K562 (cell line): ENCODE results near the gene RIPK4. TPM values are rescaled to one million over a fixed set of nuclear protein-coding genes. Genes with fewer than 3 reads are reported as not detected.

Experiments used
- ARNT ChIP-seq, 2 experiments: fragments of 450-650 bp; IDR thresholded peaks; 2 replicates each; pipeline ENCODE4 v1.6.1; 2016; ENCODE audit warnings: mild to moderate bottlenecking in 1 of 2
- BDP1 ChIP-seq: IDR thresholded peaks from 3 replicates; pipeline ENCODE4 v1.6.1; 2011; ENCODE audit not compliant: insufficient read length, insufficient read depth
- CXXC5 ChIP-seq: fragments of 250-450 bp; sonication (Bioruptor Pico); IDR thresholded peaks from 2 replicates; pipeline ENCODE4 v1.8.0; 2022; ENCODE audit warnings: inconsistent platforms, mild to moderate bottlenecking, moderate library complexity
- FOSL1 ChIP-seq: fragments of 200-800 bp; sonication (Bioruptor generic); conservative IDR thresholded peaks from 2 replicates; pipeline ENCODE4 v1.6.1; 2016; ENCODE audit warnings: missing genetic modification characterization, missing compliant biosample characterization
- KAT8 ChIP-seq: fragments of 450-650 bp; IDR thresholded peaks from 2 replicates; pipeline ENCODE4 v1.6.1; 2016; ENCODE audit warnings: low read depth, mild to moderate bottlenecking
- SMARCA4 ChIP-seq: fragments of 450-650 bp; IDR thresholded peaks from 2 replicates; pipeline ENCODE4 v1.6.1; 2016
- SRSF7 ChIP-seq: fragments of 200-400 bp; formaldehyde crosslinking; optimal IDR thresholded peaks from 2 replicates; pipeline ENCODE3; 2017; ENCODE audit warnings: mild to moderate bottlenecking, low read depth, low read length
- ZKSCAN1 ChIP-seq: fragments of 150-350 bp; IDR thresholded peaks from 2 replicates; pipeline ENCODE4 v1.6.1; 2016; ENCODE audit warnings: low read depth, low read length
- ZNF239 ChIP-seq: fragments of 250-450 bp; sonication (Bioruptor Pico); IDR thresholded peaks from 2 replicates; pipeline ENCODE4 v1.4.0; 2020; ENCODE audit warnings: mild to moderate bottlenecking
- polyA plus RNA-seq, 8 experiments: library from polyadenylated mRNA; depleted of rRNA in 4 of 8; stranded (reverse) in 5 of 8; unstranded in 3 of 8; fragments of >200 nt; fragmentation: Nextera tagmentation in 2 of 8; fragmentation: Illumina TruSeq in 1 of 8; extraction: Ambion mirVana in 2 of 8; extraction: Trizol in 1 of 8; gene quantifications; 2 replicates each; pipeline versions ENCODE4 v1.2.1 to v1.2.3, GENCODE V29; 2011 to 2014; ENCODE audit warnings: inconsistent platforms in 1 of 8, missing spikeins in 1 of 8
- total RNA-seq, 7 experiments: library from RNA; depleted of rRNA in 6 of 7; stranded (reverse); fragments of >200 nt in 6 of 7; fragmentation: Illumina TruSeq in 2 of 7; extraction: Trizol in 2 of 7; gene quantifications; 2 replicates each; pipeline versions ENCODE4 v1.2.1 to v1.2.3, GENCODE V29; 2011 to 2021; ENCODE audit warnings: low replicate concordance in 1 of 7
- TF ChIP-seq, protein P1 (sequence below): sonication (generic); formaldehyde crosslinking; IDR thresholded peaks from 2 replicates; pipeline ENCODE4 v1.8.0; 2022; ENCODE audit warnings: missing genetic modification reagents, mild to moderate bottlenecking, borderline replicate concordance
- TF ChIP-seq, protein P2 (sequence below), 3 experiments: fragments of 200-800 bp in 1 of 3; sonication (Bioruptor generic) in 1 of 3; sonication (generic) in 1 of 3; formaldehyde crosslinking in 1 of 3; IDR thresholded peaks; 2 replicates each; pipeline versions ENCODE4 v1.6.1 to v1.8.0; 2016 to 2022; ENCODE audit warnings: mild to moderate bottlenecking in 2 of 3, missing compliant biosample characterization in 2 of 3, missing genetic modification characterization in 2 of 3, missing genetic modification reagents in 1 of 3
- TF ChIP-seq, protein P3 (sequence below): fragments of 450-650 bp; IDR thresholded peaks from 2 replicates; pipeline ENCODE4 v1.6.1; 2016
- TF ChIP-seq, protein P4 (sequence below): sonication (generic); formaldehyde crosslinking; IDR thresholded peaks from 2 replicates; pipeline ENCODE4 v1.8.1; 2022; ENCODE audit warnings: missing genetic modification reagents
- TF ChIP-seq, protein P5 (sequence below): fragments of 250-450 bp; sonication (Bioruptor Pico); IDR thresholded peaks from 2 replicates; pipeline ENCODE4 v1.9.0; 2021; ENCODE audit warnings: mild to moderate bottlenecking, inconsistent platforms
- TF ChIP-seq, protein P6 (sequence below): fragments of 250-450 bp; sonication (Bioruptor Pico); IDR thresholded peaks from 2 replicates; pipeline ENCODE4 v1.5.0; 2022; ENCODE audit warnings: mild to moderate bottlenecking

Gene RIPK4
- total and polyA plus RNA-seq, 9 of the 15 experiments (the other 6 are each of a cell fraction or from before 2014, with no cell fraction given), result not detected

DNA sequence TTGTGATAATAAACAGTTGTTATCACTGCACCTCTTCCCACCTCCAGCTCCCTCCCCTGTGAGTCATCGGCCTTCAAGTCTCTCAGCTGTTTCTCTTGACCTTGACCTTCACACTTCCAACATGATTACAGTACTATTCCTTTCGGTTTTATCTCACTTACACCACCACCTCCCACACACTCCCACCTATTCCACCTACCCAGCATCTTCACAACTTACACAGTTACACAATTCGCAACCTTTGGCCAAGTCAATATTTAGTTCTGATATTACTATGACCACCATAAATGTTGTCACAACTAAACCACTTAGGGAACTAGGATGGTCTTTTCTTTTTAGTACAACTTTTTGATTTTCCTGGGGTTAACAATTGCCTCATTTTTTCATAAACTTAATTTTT lies 60.2 kb downstream of the RIPK4 start (continued):
- TF ChIP-seq, protein P1, sequence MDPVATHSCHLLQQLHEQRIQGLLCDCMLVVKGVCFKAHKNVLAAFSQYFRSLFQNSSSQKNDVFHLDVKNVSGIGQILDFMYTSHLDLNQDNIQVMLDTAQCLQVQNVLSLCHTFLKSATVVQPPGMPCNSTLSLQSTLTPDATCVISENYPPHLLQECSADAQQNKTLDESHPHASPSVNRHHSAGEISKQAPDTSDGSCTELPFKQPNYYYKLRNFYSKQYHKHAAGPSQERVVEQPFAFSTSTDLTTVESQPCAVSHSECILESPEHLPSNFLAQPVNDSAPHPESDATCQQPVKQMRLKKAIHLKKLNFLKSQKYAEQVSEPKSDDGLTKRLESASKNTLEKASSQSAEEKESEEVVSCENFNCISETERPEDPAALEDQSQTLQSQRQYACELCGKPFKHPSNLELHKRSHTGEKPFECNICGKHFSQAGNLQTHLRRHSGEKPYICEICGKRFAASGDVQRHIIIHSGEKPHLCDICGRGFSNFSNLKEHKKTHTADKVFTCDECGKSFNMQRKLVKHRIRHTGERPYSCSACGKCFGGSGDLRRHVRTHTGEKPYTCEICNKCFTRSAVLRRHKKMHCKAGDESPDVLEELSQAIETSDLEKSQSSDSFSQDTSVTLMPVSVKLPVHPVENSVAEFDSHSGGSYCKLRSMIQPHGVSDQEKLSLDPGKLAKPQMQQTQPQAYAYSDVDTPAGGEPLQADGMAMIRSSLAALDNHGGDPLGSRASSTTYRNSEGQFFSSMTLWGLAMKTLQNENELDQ (CRISPR knock-in tag), result no peak
- TF ChIP-seq ARNT (IDR thresholded peaks at IDR 0.05) (no peak), SMARCA4 (peak; percentile 68), ZNF239 (CRISPR knock-in tag) (no peak), SRSF7 (no peak), FOSL1 (peak; percentile 87), BDP1 (no peak), KAT8 (no peak), ZKSCAN1 (no peak), CXXC5 (CRISPR knock-in tag) (no peak)
- TF ChIP-seq, protein P2, sequence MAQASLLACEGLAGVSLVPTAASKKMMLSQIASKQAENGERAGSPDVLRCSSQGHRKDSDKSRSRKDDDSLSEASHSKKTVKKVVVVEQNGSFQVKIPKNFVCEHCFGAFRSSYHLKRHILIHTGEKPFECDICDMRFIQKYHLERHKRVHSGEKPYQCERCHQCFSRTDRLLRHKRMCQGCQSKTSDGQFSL (CRISPR knock-in tag; IDR thresholded peaks at IDR 0.05), result no peak
- TF ChIP-seq, protein P2 (tag; IDR thresholded peaks at IDR 0.05), result no peak
- TF ChIP-seq, protein P3, sequence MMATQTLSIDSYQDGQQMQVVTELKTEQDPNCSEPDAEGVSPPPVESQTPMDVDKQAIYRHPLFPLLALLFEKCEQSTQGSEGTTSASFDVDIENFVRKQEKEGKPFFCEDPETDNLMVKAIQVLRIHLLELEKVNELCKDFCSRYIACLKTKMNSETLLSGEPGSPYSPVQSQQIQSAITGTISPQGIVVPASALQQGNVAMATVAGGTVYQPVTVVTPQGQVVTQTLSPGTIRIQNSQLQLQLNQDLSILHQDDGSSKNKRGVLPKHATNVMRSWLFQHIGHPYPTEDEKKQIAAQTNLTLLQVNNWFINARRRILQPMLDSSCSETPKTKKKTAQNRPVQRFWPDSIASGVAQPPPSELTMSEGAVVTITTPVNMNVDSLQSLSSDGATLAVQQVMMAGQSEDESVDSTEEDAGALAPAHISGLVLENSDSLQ, result no peak
- TF ChIP-seq, protein P4, sequence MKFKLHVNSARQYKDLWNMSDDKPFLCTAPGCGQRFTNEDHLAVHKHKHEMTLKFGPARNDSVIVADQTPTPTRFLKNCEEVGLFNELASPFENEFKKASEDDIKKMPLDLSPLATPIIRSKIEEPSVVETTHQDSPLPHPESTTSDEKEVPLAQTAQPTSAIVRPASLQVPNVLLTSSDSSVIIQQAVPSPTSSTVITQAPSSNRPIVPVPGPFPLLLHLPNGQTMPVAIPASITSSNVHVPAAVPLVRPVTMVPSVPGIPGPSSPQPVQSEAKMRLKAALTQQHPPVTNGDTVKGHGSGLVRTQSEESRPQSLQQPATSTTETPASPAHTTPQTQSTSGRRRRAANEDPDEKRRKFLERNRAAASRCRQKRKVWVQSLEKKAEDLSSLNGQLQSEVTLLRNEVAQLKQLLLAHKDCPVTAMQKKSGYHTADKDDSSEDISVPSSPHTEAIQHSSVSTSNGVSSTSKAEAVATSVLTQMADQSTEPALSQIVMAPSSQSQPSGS (CRISPR knock-in tag), result no peak
- TF ChIP-seq, protein P5, sequence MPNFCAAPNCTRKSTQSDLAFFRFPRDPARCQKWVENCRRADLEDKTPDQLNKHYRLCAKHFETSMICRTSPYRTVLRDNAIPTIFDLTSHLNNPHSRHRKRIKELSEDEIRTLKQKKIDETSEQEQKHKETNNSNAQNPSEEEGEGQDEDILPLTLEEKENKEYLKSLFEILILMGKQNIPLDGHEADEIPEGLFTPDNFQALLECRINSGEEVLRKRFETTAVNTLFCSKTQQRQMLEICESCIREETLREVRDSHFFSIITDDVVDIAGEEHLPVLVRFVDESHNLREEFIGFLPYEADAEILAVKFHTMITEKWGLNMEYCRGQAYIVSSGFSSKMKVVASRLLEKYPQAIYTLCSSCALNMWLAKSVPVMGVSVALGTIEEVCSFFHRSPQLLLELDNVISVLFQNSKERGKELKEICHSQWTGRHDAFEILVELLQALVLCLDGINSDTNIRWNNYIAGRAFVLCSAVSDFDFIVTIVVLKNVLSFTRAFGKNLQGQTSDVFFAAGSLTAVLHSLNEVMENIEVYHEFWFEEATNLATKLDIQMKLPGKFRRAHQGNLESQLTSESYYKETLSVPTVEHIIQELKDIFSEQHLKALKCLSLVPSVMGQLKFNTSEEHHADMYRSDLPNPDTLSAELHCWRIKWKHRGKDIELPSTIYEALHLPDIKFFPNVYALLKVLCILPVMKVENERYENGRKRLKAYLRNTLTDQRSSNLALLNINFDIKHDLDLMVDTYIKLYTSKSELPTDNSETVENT (CRISPR knock-in tag), result no peak
- TF ChIP-seq, protein P6, sequence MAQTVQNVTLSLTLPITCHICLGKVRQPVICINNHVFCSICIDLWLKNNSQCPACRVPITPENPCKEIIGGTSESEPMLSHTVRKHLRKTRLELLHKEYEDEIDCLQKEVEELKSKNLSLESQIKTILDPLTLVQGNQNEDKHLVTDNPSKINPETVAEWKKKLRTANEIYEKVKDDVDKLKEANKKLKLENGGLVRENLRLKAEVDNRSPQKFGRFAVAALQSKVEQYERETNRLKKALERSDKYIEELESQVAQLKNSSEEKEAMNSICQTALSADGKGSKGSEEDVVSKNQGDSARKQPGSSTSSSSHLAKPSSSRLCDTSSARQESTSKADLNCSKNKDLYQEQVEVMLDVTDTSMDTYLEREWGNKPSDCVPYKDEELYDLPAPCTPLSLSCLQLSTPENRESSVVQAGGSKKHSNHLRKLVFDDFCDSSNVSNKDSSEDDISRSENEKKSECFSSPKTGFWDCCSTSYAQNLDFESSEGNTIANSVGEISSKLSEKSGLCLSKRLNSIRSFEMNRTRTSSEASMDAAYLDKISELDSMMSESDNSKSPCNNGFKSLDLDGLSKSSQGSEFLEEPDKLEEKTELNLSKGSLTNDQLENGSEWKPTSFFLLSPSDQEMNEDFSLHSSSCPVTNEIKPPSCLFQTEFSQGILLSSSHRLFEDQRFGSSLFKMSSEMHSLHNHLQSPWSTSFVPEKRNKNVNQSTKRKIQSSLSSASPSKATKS (CRISPR knock-in tag), result no peak
